ENCODE results near the gene BCAS4. TPM values are rescaled to one million over a fixed set of nuclear protein-coding genes. Genes with fewer than 3 reads are reported as not detected.

BCAS4 gene
- total RNA-seq, 1 donor: 22.4 TPM

GRCh38 chr20:50848846-50849673, 54.2 kb downstream of the BCAS4 start:
- DNase-seq (ENCODE audit: low read depth in 2 of 3, low spot score in 2 of 3): no peak

GRCh38 chr20:50850721-50851286, 55.9 kb downstream of the BCAS4 start:
- DNase-seq (ENCODE audit: low read depth in 2 of 3, low spot score in 2 of 3): peak in 2 of 3 donors; percentile 54 to 62

- no peak for DNase-seq (ENCODE audit: low read depth in 2 of 3, low spot score in 2 of 3)
Measured at GRCh38 chr20:50852085-50852484, 57.2 kb downstream of the BCAS4 start.

- DNase-seq (ENCODE audit: low read depth in 2 of 3, low spot score in 2 of 3): no peak
Measured at GRCh38 chr20:50854506-50855249, 59.8 kb downstream of the BCAS4 start.

GRCh38 chr20:50855498-50856474, 60.9 kb downstream of the BCAS4 start:
- DNase-seq (ENCODE audit: low read depth in 2 of 3, low spot score in 2 of 3): no peak

GRCh38 chr20:50856475-50857041, 61.7 kb downstream of the BCAS4 start:
- no peak for DNase-seq (ENCODE audit: low read depth in 2 of 3, low spot score in 2 of 3)

- DNase-seq (ENCODE audit: low read depth in 2 of 3, low spot score in 2 of 3): no peak
Measured at GRCh38 chr20:50857348-50857747, 62.5 kb downstream of the BCAS4 start.

- DNase-seq (ENCODE audit: low read depth in 2 of 3, low spot score in 2 of 3): no peak
Measured at GRCh38 chr20:50858525-50858924, 63.7 kb downstream of the BCAS4 start.

GRCh38 chr20:50859161-50859560, 64.3 kb downstream of the BCAS4 start:
- no peak for DNase-seq (ENCODE audit: low read depth in 2 of 3, low spot score in 2 of 3)

GRCh38 chr20:50861012-50861411, 66.2 kb downstream of the BCAS4 start:
- no peak for DNase-seq (ENCODE audit: low read depth in 2 of 3, low spot score in 2 of 3)

- no peak for DNase-seq (ENCODE audit: low read depth in 2 of 3, low spot score in 2 of 3)
Measured at GRCh38 chr20:50862546-50862945, 67.7 kb downstream of the BCAS4 start.

- DNase-seq (ENCODE audit: low read depth in 2 of 3, low spot score in 2 of 3): no peak
Measured at GRCh38 chr20:50865114-50865513, 70.3 kb downstream of the BCAS4 start.

GRCh38 chr20:50865591-50865990, 70.7 kb downstream of the BCAS4 start:
- DNase-seq (ENCODE audit: low read depth in 2 of 3, low spot score in 2 of 3): no peak

GRCh38 chr20:50866036-50866685, 71.3 kb downstream of the BCAS4 start:
- no peak for DNase-seq (ENCODE audit: low read depth in 2 of 3, low spot score in 2 of 3)

GRCh38 chr20:50866831-50867230, 72.0 kb downstream of the BCAS4 start:
- DNase-seq (ENCODE audit: low read depth in 2 of 3, low spot score in 2 of 3): no peak

GRCh38 chr20:50867805-50868204, 72.9 kb downstream of the BCAS4 start:
- no peak for DNase-seq (ENCODE audit: low read depth in 2 of 3, low spot score in 2 of 3)

GRCh38 chr20:50868509-50869495, 73.9 kb downstream of the BCAS4 start:
- no peak for DNase-seq (ENCODE audit: low read depth in 2 of 3, low spot score in 2 of 3)

- DNase-seq (ENCODE audit: low read depth in 2 of 3, low spot score in 2 of 3): no peak
Measured at GRCh38 chr20:50870561-50871161, 75.8 kb downstream of the BCAS4 start.

All from hematopoietic multipotent progenitor cell (in vitro differentiated cells).